HG03064 (cell line): ENCODE results near the gene LAMA5.

Source experiments
- ATAC-seq: cut with Tn5 transposase; IDR thresholded peaks from one replicate; pipeline ENCODE4 v1.9.1; 2021; ENCODE audit warnings: low read depth; ENCODE audit not compliant: unreplicated experiment

The LAMA5 gene

DNA sequence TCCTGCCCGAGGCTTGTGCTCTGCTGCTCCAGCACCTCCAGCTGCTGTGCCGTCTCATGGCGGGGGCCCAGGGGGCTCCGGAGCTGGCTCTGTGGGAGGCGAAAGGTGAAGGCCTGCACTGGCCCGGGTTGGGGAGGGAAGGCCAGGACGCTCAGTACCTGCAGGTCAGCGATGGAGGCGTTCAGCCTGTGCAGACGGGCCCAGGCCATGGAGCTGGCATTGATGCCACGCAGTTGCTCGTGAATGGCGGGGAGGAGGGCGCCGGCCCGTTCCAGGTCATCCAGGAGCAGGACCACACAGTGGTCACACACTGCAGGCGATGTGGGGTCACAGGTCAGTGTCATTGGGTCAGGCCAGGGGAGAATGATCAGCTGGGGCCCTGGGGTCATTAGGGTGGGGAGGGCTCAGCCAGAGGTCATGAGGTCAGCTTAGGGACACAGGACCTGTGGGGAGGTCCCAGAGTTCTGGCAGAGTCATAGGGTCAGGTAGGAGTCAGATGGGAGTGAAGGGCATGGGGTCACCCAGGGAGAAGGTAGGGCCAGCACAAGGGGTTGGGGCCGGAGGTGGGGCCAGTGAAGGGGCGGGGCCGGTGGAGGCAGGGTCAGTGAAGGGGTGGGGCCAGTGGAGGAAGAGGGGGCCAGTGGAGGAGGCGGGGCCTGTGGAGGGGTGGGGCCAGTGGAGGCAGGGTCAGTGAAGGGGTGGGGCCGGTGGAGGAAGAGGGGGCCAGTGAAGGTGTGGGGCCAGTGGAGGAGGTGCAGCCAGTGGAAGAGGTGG, 46.3 kb downstream of the LAMA5 start:
- ATAC-seq = no peak

DNA sequence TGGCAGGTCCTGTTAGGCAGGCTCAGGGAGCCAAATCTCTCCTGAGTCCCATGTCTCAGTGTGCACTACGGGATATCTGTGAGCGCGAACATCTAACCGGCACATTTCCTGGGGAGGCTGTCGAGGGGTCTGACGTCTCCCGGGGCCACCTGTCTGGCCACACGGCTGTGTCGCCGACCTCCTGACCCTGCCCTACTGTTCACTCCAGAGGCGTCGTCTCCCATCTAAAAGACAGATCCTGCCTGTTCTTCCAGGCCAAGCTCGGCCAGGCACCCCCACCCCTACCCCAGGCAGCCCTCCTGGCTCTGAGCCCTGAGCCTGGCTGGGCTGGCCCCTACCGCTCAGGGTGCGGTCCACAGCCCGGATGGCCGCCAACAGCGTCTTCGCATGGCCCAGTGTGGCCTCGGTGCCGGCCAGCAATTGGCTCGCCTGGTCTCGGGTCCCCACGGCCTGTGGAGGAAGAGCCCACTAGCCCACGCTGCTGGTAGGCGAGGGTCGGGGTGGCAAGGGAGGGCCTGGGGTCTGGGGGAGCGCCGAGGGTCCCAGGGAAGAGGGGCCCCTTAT, 47.7 kb downstream of the LAMA5 start:
- no peak for ATAC-seq

DNA sequence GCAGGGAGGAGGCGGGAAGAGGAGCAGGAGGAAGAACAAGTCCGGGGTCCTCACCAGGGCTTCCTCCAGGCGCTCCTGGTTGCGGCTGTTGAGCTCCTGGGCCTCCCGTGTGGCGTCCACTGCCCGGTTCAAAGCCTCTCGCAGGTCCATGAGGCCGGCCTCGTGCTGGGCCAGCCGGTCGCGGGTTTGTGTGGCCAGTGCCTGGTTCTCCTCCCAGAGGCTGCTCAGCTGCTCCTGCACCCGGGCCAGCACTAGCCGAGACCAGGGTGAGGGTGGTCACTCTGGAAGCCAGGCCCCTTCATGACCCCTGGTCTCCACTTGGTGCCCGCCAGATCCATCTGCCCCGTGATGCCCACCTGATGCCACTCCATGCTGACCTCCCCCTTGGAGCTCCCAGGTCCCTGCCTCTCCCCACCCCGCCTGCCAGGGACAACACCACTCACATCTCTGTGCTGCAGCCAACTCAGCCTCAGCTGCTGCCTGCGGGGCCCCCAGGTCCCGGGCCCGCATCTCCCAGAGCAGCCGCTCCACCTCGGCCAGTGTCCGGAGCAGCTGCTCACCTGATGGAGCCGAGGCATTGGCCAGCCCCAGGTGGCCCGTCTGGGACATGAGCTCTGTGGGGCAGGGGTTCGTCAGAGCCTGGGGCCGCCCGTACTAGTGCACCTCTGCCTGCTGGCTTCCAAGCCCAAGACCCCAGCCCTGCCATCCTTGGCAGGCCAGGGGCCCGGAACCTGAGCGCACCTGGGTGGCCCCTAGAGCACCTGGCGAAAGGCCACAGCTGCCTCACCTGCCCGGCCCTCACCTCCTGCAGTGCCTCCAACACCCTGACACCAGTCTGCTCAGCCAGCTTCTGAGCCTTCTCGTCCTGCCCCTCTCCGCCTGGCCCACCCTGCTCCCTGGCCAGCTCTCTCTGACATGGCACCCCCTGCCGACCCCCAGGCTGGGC, 48.4 kb downstream of the LAMA5 start:
- no peak for ATAC-seq

DNA sequence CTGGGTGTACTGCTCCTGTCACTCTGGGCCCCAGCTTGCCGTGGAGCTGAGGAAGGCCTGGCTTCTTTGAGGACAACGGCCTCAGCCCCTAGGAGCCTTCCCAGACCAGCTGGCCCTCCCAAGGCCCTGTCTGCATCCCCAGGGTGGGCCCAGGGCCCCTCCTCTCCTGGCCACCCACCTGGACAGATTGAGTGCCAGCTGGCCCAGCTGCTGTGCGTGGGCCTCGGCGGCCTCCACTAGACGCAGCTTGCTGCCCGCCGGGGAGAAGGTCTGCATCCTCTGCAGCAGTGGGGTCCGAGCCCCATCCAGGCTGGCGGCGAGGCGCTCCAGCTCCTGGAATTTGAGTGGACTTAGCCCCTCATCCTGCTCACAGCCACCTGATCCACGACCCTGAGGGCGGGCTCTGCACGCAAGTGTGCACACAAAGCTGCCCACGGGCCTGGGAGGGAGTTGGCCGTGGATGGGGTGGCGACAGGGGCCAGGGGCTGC, 49.9 kb downstream of the LAMA5 start:
- ATAC-seq = no peak

DNA sequence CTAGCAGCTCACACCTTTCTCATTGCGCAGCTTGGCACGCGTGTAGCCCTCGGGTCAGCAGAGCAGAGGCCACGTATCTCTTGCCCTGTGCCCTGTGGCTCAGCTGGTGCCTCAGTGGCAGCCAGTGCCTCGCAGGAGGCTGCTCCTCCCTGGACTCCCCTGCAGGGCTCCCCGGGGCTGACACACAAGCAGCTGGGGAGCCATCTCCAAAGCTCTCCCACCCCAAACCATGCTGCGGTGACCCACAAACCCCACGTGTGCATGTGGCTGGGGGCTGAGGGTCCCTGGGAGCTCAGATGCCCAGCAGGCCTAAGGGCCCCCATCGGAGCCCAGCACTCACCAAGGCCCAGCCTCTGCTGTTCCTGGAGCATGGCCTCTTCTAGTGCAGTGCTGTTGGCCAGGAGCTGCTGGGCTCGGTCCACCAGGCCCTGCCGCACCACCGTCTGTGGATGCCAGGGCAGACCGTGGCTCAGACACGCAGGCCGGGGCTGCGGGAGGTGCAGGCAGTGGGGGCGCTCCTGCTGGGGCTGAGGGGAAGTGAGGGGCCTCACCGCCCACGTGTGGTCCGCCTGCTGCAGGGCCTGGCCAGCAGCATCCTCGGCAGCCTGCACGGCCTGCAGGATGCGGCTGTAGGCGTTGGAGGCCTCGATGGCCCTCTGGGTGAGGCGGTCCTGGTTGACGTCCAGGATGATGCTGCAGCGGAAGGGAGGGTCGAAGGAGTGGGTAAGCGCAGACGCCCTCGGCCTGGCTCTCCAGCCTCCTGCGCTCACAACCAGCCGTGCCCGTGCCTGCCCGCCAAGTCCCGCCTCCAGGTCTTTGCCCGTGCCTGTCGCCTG, 50.6 kb downstream of the LAMA5 start:
- ATAC-seq = no peak

DNA sequence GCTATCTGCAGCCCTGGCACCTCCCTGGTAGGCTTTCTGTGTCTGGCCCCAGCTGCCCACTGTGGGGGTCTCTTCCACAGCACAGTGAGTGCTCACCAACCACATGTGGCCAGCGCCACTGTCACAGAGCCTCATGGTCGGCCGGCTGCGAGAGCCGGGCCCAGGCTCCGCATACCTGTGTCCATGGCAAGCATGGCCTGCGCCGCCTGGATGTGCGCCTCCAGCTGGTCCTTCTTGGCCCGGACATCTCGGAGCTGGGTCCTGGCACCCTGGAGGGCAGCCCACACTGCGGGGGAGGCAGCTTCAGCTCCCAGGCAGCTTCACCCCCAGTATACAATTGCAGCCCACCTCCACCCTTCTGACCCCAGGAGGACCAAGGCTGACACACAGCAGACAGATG, 51.3 kb downstream of the LAMA5 start:
- ATAC-seq = no peak

DNA sequence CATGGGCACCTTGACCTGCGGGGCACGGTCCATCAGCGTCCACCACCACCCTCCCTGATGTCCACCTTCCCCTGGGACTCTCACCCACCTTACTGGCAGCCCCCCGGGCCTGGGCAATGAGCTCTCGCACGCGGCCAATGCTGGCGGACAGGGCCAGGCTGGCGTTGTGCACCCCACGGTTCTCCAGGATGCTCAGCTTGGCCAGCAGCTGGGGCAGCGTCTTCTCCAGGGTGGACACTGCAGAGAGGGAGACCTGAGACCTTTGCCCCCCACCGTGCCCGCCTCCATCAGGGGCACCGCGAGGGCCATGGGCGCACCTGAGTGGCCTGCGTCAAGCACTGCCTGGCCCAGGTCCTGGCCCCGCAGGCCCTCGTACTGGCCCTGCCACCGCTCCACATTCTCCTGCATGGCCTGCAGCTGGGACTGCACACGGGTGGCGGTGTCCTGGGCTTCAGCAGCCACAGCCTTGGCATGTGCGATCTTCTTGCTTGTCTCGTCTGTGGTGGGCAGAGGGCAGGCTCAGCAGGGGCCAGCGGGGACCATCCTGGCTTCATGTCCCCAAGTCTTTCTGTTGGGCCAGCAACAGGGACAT, 52.3 kb downstream of the LAMA5 start:
- no peak for ATAC-seq

DNA sequence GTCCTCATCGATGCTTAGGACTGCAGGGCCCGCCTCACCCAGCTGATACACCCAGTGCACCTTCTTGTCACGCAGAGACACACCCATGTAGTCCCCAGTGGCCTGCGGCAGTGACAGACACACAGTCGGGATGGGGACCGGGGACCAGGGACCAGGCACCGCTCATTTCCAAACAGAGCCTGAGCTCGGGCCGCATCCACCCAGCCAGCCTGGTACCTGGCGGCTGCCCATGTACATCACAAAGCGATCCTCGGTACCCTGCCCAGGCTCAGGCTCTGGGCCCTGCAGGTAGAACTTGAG, 52.8 kb downstream of the LAMA5 start:
- ATAC-seq = no peak

DNA sequence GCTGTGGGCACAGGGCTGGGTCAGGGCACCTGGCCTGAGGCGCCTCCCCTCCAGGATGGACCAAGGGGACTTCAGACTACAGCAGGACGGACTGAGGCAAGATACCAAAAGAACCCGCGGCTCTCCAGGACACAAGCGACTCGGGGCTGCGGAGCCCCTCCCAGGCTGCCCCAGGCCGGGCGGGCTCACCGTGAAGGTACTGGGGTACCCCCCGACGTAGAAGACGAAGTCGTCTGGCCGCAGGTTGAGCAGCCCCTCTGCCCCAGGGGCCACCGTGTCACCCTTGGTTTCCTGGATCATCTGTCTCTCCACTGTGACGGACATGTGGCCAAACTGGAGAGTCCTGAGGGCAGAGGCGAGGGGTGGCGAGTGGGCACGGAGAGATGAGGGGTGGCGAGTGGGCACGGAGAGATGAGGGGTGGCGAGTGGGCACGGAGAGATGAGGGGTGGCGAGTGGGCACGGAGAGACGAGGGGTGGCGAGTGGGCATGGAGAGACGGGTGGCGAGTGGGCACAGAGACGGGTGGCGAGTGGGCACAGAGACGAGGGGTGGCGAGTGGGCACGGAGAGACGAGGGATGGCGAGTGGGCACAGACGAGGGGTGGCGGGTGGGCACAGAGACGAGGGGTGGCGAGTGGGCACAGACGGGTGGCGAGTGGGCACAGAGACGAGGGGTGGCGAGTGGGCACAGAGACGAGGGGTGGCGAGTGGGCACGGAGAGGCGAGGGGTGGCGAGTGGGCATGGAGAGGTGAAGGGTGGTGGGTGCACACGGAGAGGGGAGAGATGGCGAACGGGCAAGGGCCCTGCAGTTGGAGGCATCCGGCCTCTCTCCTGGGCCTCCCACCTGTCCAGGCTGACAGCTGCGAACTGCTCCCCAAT, 53.4 kb downstream of the LAMA5 start:
- no peak for ATAC-seq

DNA sequence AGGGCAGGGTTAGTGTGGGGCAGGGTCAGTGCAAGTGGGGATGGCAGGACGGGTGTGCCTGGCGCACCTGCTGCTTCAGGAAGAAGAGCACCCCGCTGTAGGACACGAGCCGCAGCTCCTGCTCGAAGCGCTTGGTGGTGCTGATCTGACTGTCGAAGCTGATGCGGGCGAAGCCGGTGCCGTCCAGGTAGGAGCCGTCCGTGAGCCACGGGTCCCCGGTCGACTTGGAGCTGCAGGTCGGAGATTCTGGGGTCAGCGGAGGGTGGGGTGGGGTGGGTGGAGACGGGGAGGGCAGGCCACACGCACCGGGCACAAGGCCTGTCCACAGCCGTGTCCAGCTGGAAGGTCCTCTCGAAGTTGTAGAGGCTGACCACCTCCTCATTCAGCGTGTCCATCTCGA, 54.1 kb downstream of the LAMA5 start:
- no peak for ATAC-seq

DNA sequence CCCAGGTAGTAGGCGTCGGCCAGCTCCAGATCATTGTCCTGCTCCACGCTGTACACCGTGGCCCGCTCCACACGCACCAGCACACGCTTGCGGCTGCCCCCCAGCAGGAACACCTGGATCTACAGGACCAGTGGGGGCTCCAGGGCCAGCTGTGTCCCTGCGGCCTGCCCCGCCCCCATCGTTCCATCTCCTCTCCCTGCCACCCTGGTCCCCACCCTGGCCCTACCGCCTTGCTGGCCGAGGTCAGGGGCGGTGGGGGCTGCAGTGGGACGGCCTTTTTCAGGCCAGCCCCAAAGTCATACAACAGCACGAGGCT, 54.5 kb downstream of the LAMA5 start:
- ATAC-seq = no peak

DNA sequence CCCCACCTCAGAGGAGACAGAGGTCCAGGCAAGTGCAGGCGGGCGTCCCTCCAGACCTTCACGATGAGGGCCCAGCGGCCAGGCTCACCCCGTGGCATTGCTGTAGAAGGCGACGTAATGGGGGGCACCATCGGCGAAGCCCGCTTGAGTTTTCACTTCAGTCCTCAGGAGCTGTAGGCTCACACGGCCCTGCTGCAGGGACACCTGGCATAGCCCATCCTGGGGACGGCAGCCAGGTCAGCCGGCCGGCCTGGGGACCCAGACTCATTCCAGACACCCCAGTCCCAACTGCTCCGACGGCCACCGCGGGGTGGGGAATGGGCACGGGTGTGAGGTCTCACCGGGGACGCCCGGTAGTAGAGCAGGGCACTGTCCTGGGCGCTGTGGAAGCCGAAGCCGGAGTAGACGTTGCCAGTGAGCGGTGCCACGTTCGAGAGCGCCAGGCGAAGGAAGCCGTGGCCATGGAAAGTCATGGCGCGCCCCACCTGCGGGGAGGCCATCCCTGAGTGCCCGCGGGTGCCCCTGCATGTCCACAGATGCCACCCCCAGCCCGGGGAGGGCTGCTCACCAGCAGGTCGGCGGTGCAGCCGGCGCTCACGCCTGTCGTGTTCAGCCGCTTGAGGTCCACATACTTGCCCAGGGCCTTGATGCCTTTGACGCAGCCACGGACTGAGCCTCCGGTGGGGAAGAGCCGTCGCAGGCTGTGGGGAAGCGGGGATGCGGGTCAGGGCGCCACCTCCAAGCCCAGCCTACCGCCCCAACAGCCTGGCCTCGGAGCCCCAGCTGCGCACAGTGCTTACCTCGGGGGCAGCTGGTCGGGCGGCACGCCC, 55.1 kb downstream of the LAMA5 start:
- no peak for ATAC-seq

DNA sequence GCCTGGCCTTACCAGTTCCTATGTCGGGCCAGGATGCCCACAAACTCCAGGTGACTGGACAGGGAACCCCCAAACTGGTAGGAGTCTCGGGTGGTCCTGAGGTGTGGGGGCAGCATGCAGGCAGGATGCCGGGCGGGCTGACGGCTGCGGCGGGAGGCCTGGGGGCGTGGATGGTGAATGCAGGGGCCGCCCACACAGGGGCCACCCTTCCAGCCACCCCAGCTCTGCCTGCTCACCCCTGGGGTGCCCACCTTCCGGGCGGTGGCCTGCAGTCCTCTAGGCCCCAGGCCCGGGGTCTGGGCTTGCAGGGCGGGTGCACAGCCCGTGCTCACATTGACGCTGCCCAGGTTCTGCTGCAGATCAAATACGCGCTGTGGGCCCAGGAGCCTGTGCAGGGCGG, 56.0 kb downstream of the LAMA5 start:
- no peak for ATAC-seq

DNA sequence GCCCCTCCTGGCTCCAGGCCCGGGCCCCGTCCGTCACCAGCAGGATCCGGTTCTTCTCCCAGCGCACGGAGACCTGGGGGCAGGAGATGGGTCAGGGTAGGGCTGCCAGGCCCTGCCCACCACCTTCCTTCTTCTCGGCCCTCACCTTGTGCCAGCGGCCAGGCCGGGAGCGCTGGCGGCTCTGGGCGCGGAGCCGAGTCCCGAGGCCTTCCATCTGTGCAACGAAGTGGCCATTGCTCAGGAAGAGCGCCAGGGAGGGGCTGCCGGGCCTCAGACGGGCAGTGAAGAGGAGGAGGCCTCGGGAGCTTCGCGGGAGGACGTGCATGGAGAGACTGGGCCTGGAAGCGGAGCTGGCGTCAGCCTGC, 56.4 kb downstream of the LAMA5 start:
- ATAC-seq = no peak

DNA sequence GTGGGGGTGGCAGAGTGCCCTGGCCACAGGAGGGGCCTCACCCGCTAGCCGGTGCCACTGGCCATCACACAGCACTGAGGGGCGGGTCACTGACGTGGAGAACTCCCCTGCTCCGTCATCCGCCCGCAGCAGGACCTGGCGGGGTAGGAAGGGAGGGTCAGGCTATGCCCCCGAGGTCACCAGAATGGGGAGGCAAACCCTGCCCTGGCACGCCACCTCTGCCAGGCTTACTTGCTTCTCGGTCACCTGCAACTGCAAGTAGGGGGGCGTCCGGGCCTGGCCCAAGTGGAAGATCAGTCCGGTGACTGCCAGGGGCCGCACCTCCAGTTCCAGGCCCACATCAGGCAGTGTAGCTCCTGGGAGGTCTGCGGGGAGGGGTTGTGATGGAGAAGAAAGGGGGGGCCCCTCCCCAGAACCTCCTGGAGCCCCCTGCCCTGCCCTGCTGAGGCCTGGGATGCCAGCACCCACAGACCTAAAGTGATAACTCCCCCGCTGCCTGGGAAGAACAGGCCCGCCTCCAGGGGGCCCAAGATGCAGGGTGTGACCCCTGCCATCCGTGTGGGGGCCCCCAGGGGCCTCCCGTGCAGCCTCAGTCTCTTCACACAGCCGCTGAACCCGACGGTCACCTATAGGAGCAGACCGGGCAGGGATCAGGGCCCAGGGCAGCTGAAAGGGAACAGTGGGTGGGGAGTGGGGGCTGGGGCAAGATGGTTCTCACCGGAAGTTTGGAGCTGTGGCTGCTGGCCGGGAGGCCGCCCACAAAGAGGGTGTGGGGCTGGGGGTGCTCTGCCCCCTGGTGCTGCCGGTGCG, 57.0 kb downstream of the LAMA5 start:
- ATAC-seq = no peak

DNA sequence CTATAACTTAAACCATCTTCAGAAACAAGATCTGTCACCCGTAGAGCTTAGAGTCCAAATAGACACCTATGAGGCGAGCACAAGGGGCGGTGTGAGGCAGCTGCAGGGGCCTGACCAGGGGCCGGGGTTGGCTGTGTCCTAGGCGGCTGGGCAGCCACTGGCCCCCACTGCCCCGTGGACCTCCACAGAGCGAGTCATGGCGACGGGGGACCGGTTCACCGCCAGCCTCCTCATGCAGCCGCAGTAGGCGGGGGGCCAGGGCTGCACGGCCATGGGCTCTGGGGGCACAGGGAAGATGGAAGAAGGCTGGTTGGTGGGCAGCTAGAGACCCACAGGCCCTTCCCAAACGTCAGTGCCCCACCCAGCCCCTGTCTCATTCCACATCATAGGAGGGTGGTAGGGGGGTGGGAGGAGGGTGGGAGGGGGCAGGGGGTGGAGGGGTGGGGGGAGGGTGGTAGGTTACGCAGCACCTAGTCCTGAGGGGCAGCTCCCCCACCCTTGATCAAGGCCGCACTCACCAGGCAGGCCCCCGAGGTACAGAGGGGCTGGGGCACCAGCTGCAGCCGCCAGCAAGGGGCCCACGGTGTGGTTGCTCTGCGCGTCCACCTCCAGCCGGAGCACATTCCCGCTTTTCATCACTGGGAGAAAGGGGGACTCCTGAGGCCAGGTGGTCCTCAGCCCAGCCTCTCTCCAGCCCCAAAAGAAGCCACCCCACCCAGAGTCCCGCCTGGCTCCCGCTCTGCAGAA, 57.7 kb downstream of the LAMA5 start:
- no peak for ATAC-seq
